ENCODE data around the gene GPR153.

Gene GPR153

GRCh38 chr1:6249739-6250689 lies 10.9 kb downstream of the GPR153 start:
- in situ Hi-C loops (cut with HindIII; ENCODE audit: low sequenced_read_pairs): loop anchor here (10.0 kb wide), 1 partner anchor 115 kb away; no protein-coding TSS in a partner anchor

GRCh38 chr1:6248932-6249738 lies 11.8 kb downstream of the GPR153 start:
- in situ Hi-C loops (cut with HindIII; ENCODE audit: low sequenced_read_pairs): loop anchor here (10.0 kb wide), 1 partner anchor 116 kb away; no protein-coding TSS in a partner anchor

GRCh38 chr1:6248161-6248776 lies 12.6 kb downstream of the GPR153 start:
- in situ Hi-C loops (cut with HindIII; ENCODE audit: low sequenced_read_pairs): loop anchor here (10.0 kb wide), 1 partner anchor 117 kb away; no protein-coding TSS in a partner anchor

- in situ Hi-C loops (cut with HindIII; ENCODE audit: low sequenced_read_pairs): loop anchor here (10.0 kb wide), 1 partner anchor 117 kb away; no protein-coding TSS in a partner anchor
These were observed 13.2 kb downstream of the GPR153 start for GRCh38 chr1:6247651-6248050.

- in situ Hi-C loops (cut with HindIII; ENCODE audit: low sequenced_read_pairs): loop anchor here (10.0 kb wide), 1 partner anchor 118 kb away; no protein-coding TSS in a partner anchor
These were observed 14.1 kb downstream of the GPR153 start for GRCh38 chr1:6246497-6247467.

GRCh38 chr1:6245869-6246496 lies 14.9 kb downstream of the GPR153 start:
- in situ Hi-C loops (cut with HindIII; ENCODE audit: low sequenced_read_pairs): loop anchor here (10.0 kb wide), 1 partner anchor 119 kb away; no protein-coding TSS in a partner anchor

- in situ Hi-C loops (cut with HindIII; ENCODE audit: low sequenced_read_pairs): loop anchor here (10.0 kb wide), 1 partner anchor 120 kb away; no protein-coding TSS in a partner anchor
These were observed 15.6 kb downstream of the GPR153 start for GRCh38 chr1:6245086-6245868.

GRCh38 chr1:6244401-6245049 lies 16.4 kb downstream of the GPR153 start:
- in situ Hi-C loops (cut with HindIII; ENCODE audit: low sequenced_read_pairs): loop anchor here (10.0 kb wide), 1 partner anchor 120 kb away; no protein-coding TSS in a partner anchor

- in situ Hi-C loops (cut with HindIII; ENCODE audit: low sequenced_read_pairs): loop anchor here (10.0 kb wide), 1 partner anchor 121 kb away; no protein-coding TSS in a partner anchor
These were observed 16.9 kb downstream of the GPR153 start, which contains the start of gene HES3 for GRCh38 chr1:6243993-6244392. Gene HES3 (plus strand): TSS chr1:6244179. CDS start chr1:6244366, 187 bp downstream.

GRCh38 chr1:6243053-6243834 lies 17.7 kb downstream of the GPR153 start:
- in situ Hi-C loops (cut with HindIII; ENCODE audit: low sequenced_read_pairs): loop anchor here (10.0 kb wide), 1 partner anchor 122 kb away; no protein-coding TSS in a partner anchor

GRCh38 chr1:6241887-6242740 lies 18.8 kb downstream of the GPR153 start:
- in situ Hi-C loops (cut with HindIII; ENCODE audit: low sequenced_read_pairs): loop anchor here (10.0 kb wide), 1 partner anchor 123 kb away; no protein-coding TSS in a partner anchor

- in situ Hi-C loops (cut with HindIII; ENCODE audit: low sequenced_read_pairs): loop anchor here (10.0 kb wide), 1 partner anchor 124 kb away; no protein-coding TSS in a partner anchor
These were observed 19.6 kb downstream of the GPR153 start for GRCh38 chr1:6241107-6241886.

GRCh38 chr1:6239950-6240768 lies 20.7 kb downstream of the GPR153 start:
- in situ Hi-C loops (cut with HindIII; ENCODE audit: low sequenced_read_pairs): loop anchor here (10.0 kb wide), 1 partner anchor 125 kb away; no protein-coding TSS in a partner anchor

GRCh38 chr1:6239213-6239752 lies 21.6 kb downstream of the GPR153 start:
- in situ Hi-C loops (cut with HindIII; ENCODE audit: low sequenced_read_pairs): no loop called here
